T-helper 2 cell treated with Interferon-gamma antibody and Interleukin-4, amounts not matched to agents 100 ng/mL and 5 ng/mL, for 36 hours (primary cell): ENCODE data around the gene GNAT2. TPM values are rescaled to one million over a fixed set of nuclear protein-coding genes. Genes with fewer than 3 reads are reported as not detected.

Experiments used
- intact Hi-C: fragments of 100-400 bp; cut with micrococcal nuclease; formaldehyde crosslinking; loops from one replicate; pipeline ENCODE4 v1.15.1; 2023
- total RNA-seq: library from RNA; stranded (reverse); gene quantifications from 2 replicates; pipeline ENCODE4 v1.2.3, GENCODE V29; 2022

The GNAT2 gene
- total RNA-seq, 1 donor from 2014 or later, result not detected

GRCh38 chr1:109567877-109568672 is 51.3 kb downstream of the GNAT2 start:
- intact Hi-C loops, result no loop called here

- intact Hi-C loops, result no loop called here
These were observed 52.4 kb downstream of the GNAT2 start for GRCh38 chr1:109566982-109567381.

- intact Hi-C loops, result no loop called here
These were observed 54.2 kb downstream of the GNAT2 start for GRCh38 chr1:109565241-109565640.

GRCh38 chr1:109564194-109564878 is 55.1 kb downstream of the GNAT2 start:
- intact Hi-C loops, result no loop called here

- intact Hi-C loops, result no loop called here
These were observed 59.4 kb downstream of the GNAT2 start for GRCh38 chr1:109559995-109560394.

- intact Hi-C loops, result no loop called here
These were observed 61.9 kb downstream of the GNAT2 start for GRCh38 chr1:109557520-109557919.

- intact Hi-C loops, result no loop called here
These were observed 62.9 kb downstream of the GNAT2 start for GRCh38 chr1:109556563-109556962.

Other genes with a start within 250 kb of the GNAT2 start
- gene SORT1, start 221.7 kb downstream of the GNAT2 start, total RNA-seq, result 5.8 and 6.2 TPM in 2 replicates
- 201 and 210 TPM in 2 replicates for gene PSMA5, start 193.2 kb downstream of the GNAT2 start, total RNA-seq
- gene SYPL2, start 153.1 kb downstream of the GNAT2 start, total RNA-seq, result not detected in 2 replicates
- gene ATXN7L2, start 135.7 kb downstream of the GNAT2 start, total RNA-seq, result 9.0 and 10.5 TPM in 2 replicates
- gene CYB561D1, start 125.5 kb downstream of the GNAT2 start, total RNA-seq, result 16.6 and 18.3 TPM in 2 replicates
- gene AMIGO1, start 109.9 kb downstream of the GNAT2 start, total RNA-seq, result 1.6 and 1.9 TPM in 2 replicates
- gene GPR61, start 79.7 kb downstream of the GNAT2 start, total RNA-seq, result 0.20 and 0.57 TPM in 2 replicates
- gene GNAI3, start 71.0 kb downstream of the GNAT2 start, total RNA-seq, result 9.5 and 9.6 TPM in 2 replicates
- 78.9 and 91.8 TPM in 2 replicates for gene AMPD2, start 221 bp upstream of the GNAT2 start, total RNA-seq
- 22.9 and 23.3 TPM in 2 replicates for gene GSTM4, start 36.5 kb upstream of the GNAT2 start, total RNA-seq
- 42.2 and 44.3 TPM in 2 replicates for gene GSTM2, start 48.4 kb upstream of the GNAT2 start, total RNA-seq
- gene GSTM1, start 68.2 kb upstream of the GNAT2 start, total RNA-seq, result 91.4 and 97.0 TPM in 2 replicates
- 0.14 and 0.18 TPM in 2 replicates for gene GSTM5, start 92.6 kb upstream of the GNAT2 start, total RNA-seq
- gene GSTM3, start 121.4 kb upstream of the GNAT2 start, total RNA-seq, result 6.4 and 9.2 TPM in 2 replicates
- gene EPS8L3, start 144.3 kb upstream of the GNAT2 start, total RNA-seq, result not detected in 2 replicates